Measurements from ENCODE around the gene ARHGAP22. TPM values are rescaled to one million over a fixed set of nuclear protein-coding genes. Genes with fewer than 3 reads are reported as not detected.
A peak's percentile ranks its signal among the peaks of the same experiment; 100 is the strongest.

ARHGAP22 gene
- total and polyA plus RNA-seq, 2 of the 4 experiments (the other 2 are of a cell fraction), result 28.3 to 30.2 TPM

DNA sequence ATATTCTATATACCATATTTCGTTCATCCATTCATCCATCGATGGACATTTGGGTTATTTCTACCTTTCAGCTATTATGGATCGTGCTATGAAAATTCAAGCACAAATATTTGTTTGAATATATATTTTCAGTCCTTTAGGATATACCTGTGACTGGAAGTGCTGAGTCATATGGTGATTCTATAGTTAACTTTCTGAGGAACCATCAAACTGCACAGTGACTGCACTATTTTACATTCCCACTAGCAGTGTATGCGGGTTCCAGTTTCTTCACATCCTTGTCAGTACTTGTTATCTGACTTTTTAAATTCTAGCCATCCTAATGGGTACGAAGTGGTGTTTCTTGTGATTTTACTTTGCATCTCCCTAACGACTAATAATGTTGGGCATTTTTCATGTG is 194.4 kb downstream of the ARHGAP22 start:
- no peak overlapping the region for H2AFZ ChIP-seq (replicated peaks; ENCODE audit: low read length, poor library complexity)
- H2AK9ac ChIP-seq (replicated peaks; ENCODE audit: low read depth, low read length, poor library complexity), result no peak overlapping the region
- no TSS peak for BruUV-seq (replicated peaks)
- H3K9me1 ChIP-seq (ENCODE audit: insufficient read depth, low read length), result peaks cover 10% of the 10 kb centered on the region
- H2BK20ac ChIP-seq (ENCODE audit: low read depth, low read length), result no peak overlapping the region
- H4K20me1 ChIP-seq (ENCODE audit: insufficient read depth, low read length), result no peaks in the 10 kb centered on the region; the same call in 1 of the 2 replicates
- no peak overlapping the region for H2BK5ac ChIP-seq (ENCODE audit: low read depth, low read length, poor library complexity, severe bottlenecking)
- no peaks in the 10 kb centered on the region for H3K27me3 ChIP-seq (ENCODE audit: control insufficient read depth, insufficient read depth, low read length)
- H4K8ac ChIP-seq (ENCODE audit: low read depth in 2 of 2, low read length in 2 of 2), result no peak overlapping the region
- H3K4me2 ChIP-seq (ENCODE audit: low read depth, low read length), result no peak overlapping the region
- H3K4ac ChIP-seq (ENCODE audit: low read depth, low read length), result no peak overlapping the region
- H3K56ac ChIP-seq (ENCODE audit: extremely low read depth, insufficient read depth, low read length), result no peak overlapping the region
- CTCF ChIA-PET, result no interaction called here
- in situ Hi-C loops (cut with MboI; ENCODE audit: low sequenced_read_pairs) (no loop called here), dilution Hi-C loops (cut with HindIII; ENCODE audit: low sequenced_read_pairs, unreplicated experiment) (no loop called here), intact Hi-C loops (cut with micrococcal nuclease) (no loop called here)
- H3K36me3 ChIP-seq (ENCODE audit: control insufficient read depth, insufficient read depth, low read length), result peaks cover 4% of the 10 kb centered on the region
- H2BK120ac ChIP-seq (ENCODE audit: low read depth, low read length), result no peak overlapping the region
- no peak overlapping the region for H2AK5ac ChIP-seq (ENCODE audit: low read depth, low read length)
- no peak overlapping the region for H3K9ac ChIP-seq (ENCODE audit: low read depth, low read length)
- peaks cover 7% of the 10 kb centered on the region for H3K4me1 ChIP-seq (ENCODE audit: control insufficient read depth, insufficient read depth, low read length)
- no CpG with 5 or more reads among the region's 6 CpGs for whole genome bisulfite sequencing, 2 experiments (ENCODE audit: extremely low coverage in 2 of 2, insufficient read length in 1 of 2)
- peaks cover 8% of the 10 kb centered on the region for H3K9me3 ChIP-seq (ENCODE audit: control insufficient read depth, insufficient read depth, low read length)
- no peak overlapping the region for H4K91ac ChIP-seq (ENCODE audit: insufficient read depth, low read depth, low read length)
- no peak overlapping the region for H2BK15ac ChIP-seq (ENCODE audit: low read depth, low read length)
- no peak overlapping the region for H3K27ac ChIP-seq (ENCODE audit: insufficient read depth, low read length)
- peaks cover 14 to 26% of the 10 kb centered on the region in 2 experiments; a peak in 3 of 4 replicates for H3K79me1 ChIP-seq (ENCODE audit: low read depth in 1 of 2, low read length in 2 of 2)
- no peak for ATAC-seq (ENCODE audit: low read depth)
- no peak overlapping the region for H3K18ac ChIP-seq (ENCODE audit: low read depth, low read length)
- no peak overlapping the region for H4K5ac ChIP-seq (ENCODE audit: low read depth, low read length)
- TF ChIP-seq POLR2A (IDR thresholded peaks at IDR 0.05; ENCODE audit: low read depth, low read length), result no peak
- TF ChIP-seq CEBPB (IDR thresholded peaks at IDR 0.05; ENCODE audit: low read depth, low read length), result no peak
- peak; percentile 68 for TF ChIP-seq NFE2L2 (IDR thresholded peaks at IDR 0.05; ENCODE audit: low read depth, low read length)
- no peak overlapping the region for H3K23ac ChIP-seq (ENCODE audit: low read depth, low read length)
- POLR2A ChIA-PET (ENCODE audit: unreplicated experiment), result no interaction called here
- no peak overlapping the region for H3K14ac ChIP-seq (replicated peaks; ENCODE audit: low read depth, low read length)
- DNase-seq, result no peak
- H3K4me3 ChIP-seq (ENCODE audit: insufficient read depth, low read depth, low read length), result no peak overlapping the region

Data from IMR-90 (cell line).